ENCODE results near the gene DAAM2. TPM values are rescaled to one million over a fixed set of nuclear protein-coding genes. Genes with fewer than 3 reads are reported as not detected.

Gene DAAM2
- polyA plus RNA-seq, 3 donors = not detected

GRCh38 chr6:39777661-39778060 lies 14.5 kb upstream of the DAAM2 start:
- Mint-ChIP-seq H3K4me3 (no peak overlapping the region), H3K4me1 (no peaks in the 10 kb centered on the region), H3K9me3 (peaks cover 0 to 8% (median 2%) of the 10 kb centered on the region in 7 donors), H3K27me3 (ENCODE audit: low read depth in 3 of 3) (peaks cover 2 to 7% (median 5%) of the 10 kb centered on the region in 3 donors), H3K27ac (no peak overlapping the region), H3K36me3 (no peaks in the 10 kb centered on the region)
- Histone ChIP-seq H3K4me1 (ENCODE audit: control insufficient read depth in 1 of 2, insufficient read depth in 2 of 2, low read length in 2 of 2) (no peaks in the 10 kb centered on the region), H2AFZ (ENCODE audit: insufficient read depth, low read depth, low read length, poor library complexity, severe bottlenecking) (no peak overlapping the region), H4K20me1 (ENCODE audit: insufficient read depth, low read length) (no peaks in the 10 kb centered on the region), H3K79me2 (ENCODE audit: insufficient read depth, low read length) (no peaks in the 10 kb centered on the region), H3K4me3 (replicated peaks in 1 of 3; ENCODE audit: low read depth in 2 of 3, low read length in 3 of 3) (no peak overlapping the region), H3K36me3 (replicated peaks in 1 of 2; ENCODE audit: control insufficient read depth in 1 of 2, insufficient read depth in 2 of 2, low read length in 2 of 2) (no peaks in the 10 kb centered on the region), H3K9ac (ENCODE audit: insufficient read depth, low read length, poor library complexity, severe bottlenecking) (no peak overlapping the region), H3K27ac (ENCODE audit: low read depth in 1 of 2, low read length in 2 of 2) (no peak overlapping the region), H3K4me2 (replicated peaks; ENCODE audit: extremely low read depth, low read length, poor library complexity, severe bottlenecking) (no peak overlapping the region), H3K9me3 (replicated peaks in 1 of 2; ENCODE audit: control insufficient read depth in 1 of 2, insufficient read depth in 1 of 2, low read length in 2 of 2) (no peaks in the 10 kb centered on the region), H3K27me3 (ENCODE audit: control insufficient read depth in 2 of 2, insufficient read depth in 2 of 2, low read length in 2 of 2) (no peaks in the 10 kb centered on the region)
- intact Hi-C loops (cut with micrococcal nuclease) = no loop called here
- WGBS (ENCODE audit: insufficient coverage) = 87% methylated on average over 4 of the region's 4 CpGs
- DNase-seq = no peak
- TF ChIP-seq CTCF (IDR thresholded peaks at IDR 0.05) = no peak

- no peak overlapping the region for H3K4me3 Mint-ChIP-seq
Measured at GRCh38 chr6:39778581-39779255, 13.5 kb upstream of the DAAM2 start.

More at GRCh38 chr6:39778581-39779255, 13.5 kb upstream of the DAAM2 start:
- intact Hi-C loops (cut with micrococcal nuclease) = no loop called here
- Histone ChIP-seq H3K9ac (ENCODE audit: insufficient read depth, low read length, poor library complexity, severe bottlenecking) (no peak overlapping the region), H3K27me3 (ENCODE audit: control insufficient read depth in 2 of 2, insufficient read depth in 2 of 2, low read length in 2 of 2) (no peaks in the 10 kb centered on the region), H3K9me3 (replicated peaks in 1 of 2; ENCODE audit: control insufficient read depth in 1 of 2, insufficient read depth in 1 of 2, low read length in 2 of 2) (no peaks in the 10 kb centered on the region), H3K27ac (ENCODE audit: low read depth in 1 of 2, low read length in 2 of 2) (no peak overlapping the region), H3K4me3 (replicated peaks in 1 of 3; ENCODE audit: low read depth in 2 of 3, low read length in 3 of 3) (no peak overlapping the region), H3K36me3 (replicated peaks in 1 of 2; ENCODE audit: control insufficient read depth in 1 of 2, insufficient read depth in 2 of 2, low read length in 2 of 2) (no peaks in the 10 kb centered on the region), H2AFZ (ENCODE audit: insufficient read depth, low read depth, low read length, poor library complexity, severe bottlenecking) (no peak overlapping the region), H3K4me1 (ENCODE audit: control insufficient read depth in 1 of 2, insufficient read depth in 2 of 2, low read length in 2 of 2) (no peaks in the 10 kb centered on the region), H4K20me1 (ENCODE audit: insufficient read depth, low read length) (no peaks in the 10 kb centered on the region), H3K4me2 (replicated peaks; ENCODE audit: extremely low read depth, low read length, poor library complexity, severe bottlenecking) (no peak overlapping the region), H3K79me2 (ENCODE audit: insufficient read depth, low read length) (no peaks in the 10 kb centered on the region)
- no peak for TF ChIP-seq CTCF (IDR thresholded peaks at IDR 0.05)
- H3K4me1 Mint-ChIP-seq = no peaks in the 10 kb centered on the region
- DNase-seq = no peak
- peaks cover 2 to 7% (median 5%) of the 10 kb centered on the region in 3 donors for H3K27me3 Mint-ChIP-seq (ENCODE audit: low read depth in 3 of 3)
- H3K36me3 Mint-ChIP-seq = no peaks in the 10 kb centered on the region
- H3K27ac Mint-ChIP-seq = peak overlapping the region in 1 of 7 donors; percentile 27
- no CpG with 5 or more reads among the region's 2 CpGs for WGBS (ENCODE audit: insufficient coverage)
- peaks cover 0 to 14% (median 5%) of the 10 kb centered on the region in 7 donors for H3K9me3 Mint-ChIP-seq

Measured in CD14-positive monocyte (primary cell).